GM10266 (cell line): Measurements from ENCODE around the gene KAZN.
"Not testable (repeated sequence)": the region's sequence is repeated elsewhere in the genome, so short reads cannot be mapped to it uniquely, and the experiment has no call there.

Experiments
- DNase-seq: peaks from one replicate; pipeline ENCODE4 v3.0.0; 2012; ENCODE audit errors: extremely low spot score
- TF ChIP-seq, protein P1 (sequence below): IDR thresholded peaks from 2 replicates; pipeline ENCODE4 v1.5.1; 2012; ENCODE audit warnings: mild to moderate bottlenecking, low read depth; ENCODE audit not compliant: control insufficient read depth, insufficient read depth; ENCODE audit errors: missing control alignments

The KAZN gene

DNA sequence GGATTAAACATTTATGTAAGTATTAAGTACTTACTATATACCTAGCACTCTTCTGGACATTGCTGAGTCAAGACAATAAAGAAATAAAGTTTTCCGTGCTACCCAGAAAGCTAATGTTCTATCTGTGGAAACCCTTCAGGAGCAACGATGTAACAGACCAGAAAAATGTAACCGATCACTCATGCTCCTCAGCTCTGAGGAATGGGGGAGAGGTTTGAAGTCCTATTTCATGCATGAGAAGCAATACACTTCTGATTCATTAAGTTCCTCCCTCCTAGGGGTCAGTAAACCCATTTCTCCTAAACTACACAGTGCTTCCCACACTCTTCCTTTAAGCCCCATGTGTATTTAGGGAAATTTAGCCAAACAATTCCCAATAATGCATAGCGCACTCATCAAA is 25.6 kb upstream of the KAZN start:
- TF ChIP-seq, protein P1, sequence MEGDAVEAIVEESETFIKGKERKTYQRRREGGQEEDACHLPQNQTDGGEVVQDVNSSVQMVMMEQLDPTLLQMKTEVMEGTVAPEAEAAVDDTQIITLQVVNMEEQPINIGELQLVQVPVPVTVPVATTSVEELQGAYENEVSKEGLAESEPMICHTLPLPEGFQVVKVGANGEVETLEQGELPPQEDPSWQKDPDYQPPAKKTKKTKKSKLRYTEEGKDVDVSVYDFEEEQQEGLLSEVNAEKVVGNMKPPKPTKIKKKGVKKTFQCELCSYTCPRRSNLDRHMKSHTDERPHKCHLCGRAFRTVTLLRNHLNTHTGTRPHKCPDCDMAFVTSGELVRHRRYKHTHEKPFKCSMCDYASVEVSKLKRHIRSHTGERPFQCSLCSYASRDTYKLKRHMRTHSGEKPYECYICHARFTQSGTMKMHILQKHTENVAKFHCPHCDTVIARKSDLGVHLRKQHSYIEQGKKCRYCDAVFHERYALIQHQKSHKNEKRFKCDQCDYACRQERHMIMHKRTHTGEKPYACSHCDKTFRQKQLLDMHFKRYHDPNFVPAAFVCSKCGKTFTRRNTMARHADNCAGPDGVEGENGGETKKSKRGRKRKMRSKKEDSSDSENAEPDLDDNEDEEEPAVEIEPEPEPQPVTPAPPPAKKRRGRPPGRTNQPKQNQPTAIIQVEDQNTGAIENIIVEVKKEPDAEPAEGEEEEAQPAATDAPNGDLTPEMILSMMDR: no peak
- no peak for DNase-seq

DNA sequence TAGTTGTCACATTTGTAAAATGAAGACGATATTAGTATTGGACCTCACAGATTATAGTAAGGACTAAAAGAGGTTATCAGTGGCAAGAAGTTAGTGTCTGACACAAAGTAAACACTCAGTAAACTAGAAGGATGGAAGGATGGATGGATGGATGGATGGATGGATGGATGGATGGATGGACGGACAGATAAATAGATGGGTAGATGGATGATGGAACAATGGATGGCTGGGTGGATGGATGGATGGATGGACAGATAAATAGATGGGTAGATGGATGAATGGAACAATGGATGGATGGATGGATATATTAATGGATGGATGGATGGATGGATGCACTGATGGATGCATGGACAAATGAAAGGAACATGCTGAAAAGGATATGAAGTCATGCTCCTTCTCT is 22.3 kb upstream of the KAZN start:
- TF ChIP-seq, protein P1: no peak
- no peak for DNase-seq

DNA sequence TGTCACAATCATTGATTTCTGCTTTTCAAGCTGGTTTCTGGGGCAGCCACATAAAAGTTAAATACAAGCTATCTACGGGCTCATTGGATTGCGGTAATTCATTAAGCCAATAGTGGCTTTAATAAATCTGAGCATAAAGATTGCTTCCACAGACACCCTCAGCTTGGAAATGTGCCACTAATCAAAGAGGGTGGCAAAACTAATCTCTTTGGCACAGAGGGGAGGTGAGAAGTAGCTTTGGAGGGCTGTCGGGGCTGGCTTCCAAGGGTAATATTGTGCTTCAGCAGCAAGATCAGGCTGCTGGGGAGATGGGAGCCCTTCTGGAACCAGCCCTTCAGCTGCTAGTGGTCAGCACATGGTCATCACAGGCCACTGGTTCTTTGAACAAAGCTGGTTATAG is 21.2 kb upstream of the KAZN start:
- DNase-seq: no peak
- TF ChIP-seq, protein P1: no peak

DNA sequence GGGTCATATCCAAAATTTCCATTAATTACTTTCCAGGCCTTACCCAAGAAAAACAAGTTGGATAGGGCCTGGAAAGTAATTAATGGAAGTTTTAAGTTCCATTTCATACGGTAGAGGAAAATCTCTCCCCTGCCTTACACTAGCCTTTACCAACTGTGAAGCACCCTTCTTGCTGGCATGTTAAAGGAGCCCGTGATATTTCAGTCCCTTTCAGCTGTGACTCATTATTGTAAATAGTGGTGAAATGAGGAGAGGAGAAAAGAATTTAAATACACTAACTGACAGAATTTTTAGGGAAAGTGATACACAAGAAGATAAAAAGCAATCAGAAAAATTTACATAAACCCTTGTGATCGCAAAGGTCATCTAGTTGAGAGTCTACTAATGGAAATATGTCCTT is 20.3 kb upstream of the KAZN start:
- no peak for DNase-seq

DNA sequence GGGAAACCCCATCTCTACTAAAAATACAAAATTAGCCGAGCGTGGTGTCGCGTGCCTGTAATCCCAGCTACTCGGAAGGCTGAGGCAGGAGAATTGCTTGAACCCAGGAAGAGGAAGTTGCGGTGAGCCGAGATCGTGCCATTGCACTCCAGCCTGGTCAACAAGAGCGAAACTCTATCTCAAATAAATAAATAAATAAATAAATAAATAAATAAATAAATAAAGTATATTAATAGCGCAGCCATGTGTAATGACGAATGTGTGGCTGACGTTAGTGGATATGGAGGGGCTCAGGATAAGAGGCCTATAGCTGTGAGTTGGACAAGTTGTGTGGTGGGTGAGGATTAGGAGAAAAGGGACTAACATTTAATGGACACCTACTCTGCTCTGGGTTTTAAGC is 18.2 kb upstream of the KAZN start:
- DNase-seq: not testable (repeated sequence)

More for the DNA sequence above, 20.3 kb upstream of the KAZN start:
- TF ChIP-seq, protein P1: no peak

DNA sequence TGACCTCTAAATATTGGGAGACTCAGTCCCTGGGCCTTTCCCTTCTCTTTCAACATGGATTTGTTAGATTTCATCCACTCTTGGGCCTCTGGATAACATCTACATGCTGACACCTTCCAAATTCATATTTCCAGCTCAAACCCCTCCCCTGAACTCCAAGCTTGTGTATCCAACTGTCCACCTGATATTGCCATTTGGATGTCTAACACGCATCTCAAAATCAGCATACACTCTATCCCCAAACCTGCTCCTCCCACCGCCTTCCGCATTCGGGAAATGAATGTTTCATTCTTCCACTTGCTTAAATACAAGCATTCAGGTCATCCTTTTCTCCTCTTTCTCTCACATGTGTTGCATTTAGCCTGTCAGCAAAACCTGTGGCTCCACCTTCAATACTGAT is 17.5 kb upstream of the KAZN start:
- no peak for DNase-seq
- TF ChIP-seq, protein P1: no peak

DNA sequence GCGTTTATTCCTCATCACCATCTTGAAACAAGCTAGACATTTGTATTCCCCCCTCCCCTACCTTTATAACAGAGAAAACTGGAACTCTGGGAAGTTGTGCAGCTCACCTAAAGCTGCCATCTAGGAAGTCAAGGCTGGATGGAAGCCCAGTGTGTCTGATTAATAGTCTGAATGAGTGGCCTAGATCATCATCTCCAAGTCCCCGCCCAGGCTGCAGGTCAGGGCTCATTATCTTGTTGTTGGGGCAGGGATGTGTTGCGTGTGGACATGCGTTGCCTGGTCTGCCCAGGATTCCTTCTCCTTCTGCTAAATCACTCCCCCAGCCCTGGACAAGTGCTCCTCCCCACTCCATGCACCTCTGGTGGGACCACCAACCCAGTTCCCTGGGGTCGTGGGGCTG is 14.7 kb upstream of the KAZN start:
- no peak for DNase-seq
- TF ChIP-seq, protein P1: no peak

DNA sequence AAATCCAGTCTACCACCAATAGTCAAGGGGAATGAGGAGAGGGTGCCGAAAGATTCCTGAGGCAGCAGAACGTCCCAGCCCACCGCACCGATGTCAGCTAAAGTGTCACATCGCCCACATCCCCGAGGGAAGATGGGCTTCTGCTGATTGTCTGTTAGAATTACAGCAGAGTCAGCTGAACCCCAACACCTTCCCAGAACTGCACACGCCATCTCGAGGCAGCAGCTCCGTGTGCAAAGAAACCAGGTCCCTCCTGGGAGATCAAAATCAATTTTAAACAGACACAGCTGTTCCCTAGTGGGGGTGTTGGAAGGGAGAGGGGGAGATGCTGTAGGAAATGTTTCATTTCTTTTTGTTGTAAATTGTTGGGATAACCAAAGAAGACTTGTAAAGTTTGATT is 12.8 kb upstream of the KAZN start:
- TF ChIP-seq, protein P1: no peak

More for the DNA sequence above, 12.8 kb upstream of the KAZN start:
- no peak for DNase-seq
